SK-N-SH (cell line): ENCODE results near the gene KCNAB1. TPM values are rescaled to one million over a fixed set of nuclear protein-coding genes. Genes with fewer than 3 reads are reported as not detected.

Experiments used
- CTCF ChIA-PET: fragments of 300-600, 350-600 bp; formaldehyde crosslinking; extraction: SDS; loops from one replicate; lab custom pipeline; 2021; lab: Yijun Ruan, JAX
- POLR2A ChIA-PET: fragments of 350-600 bp; sonication (Branson Sonifier 250); formaldehyde crosslinking; extraction: SDS; loops from one replicate; lab custom pipeline; 2020; ENCODE audit warnings: antibody characterized with exemption, inconsistent platforms; lab: Yijun Ruan, JAX
- DNase-seq: peaks from one replicate; pipeline ENCODE4 v3.0.0; 2012
- H2AFZ ChIP-seq: fragments of 200-600 bp; sonication (generic); 2 replicates; pipeline ENCODE4 v1.8.1; 2016; ENCODE audit warnings: antibody characterized with exemption, mild to moderate bottlenecking, low read depth
- H3F3A ChIP-seq: fragments of 200-600 bp; sonication (generic); replicated peaks from 2 replicates; pipeline ENCODE3; 2016; ENCODE audit warnings: antibody characterized with exemption, mild to moderate bottlenecking; ENCODE audit not compliant: insufficient read depth
- H3K27ac ChIP-seq, 2 experiments: fragments of 200-500 bp in 1 of 2; fragments of 200-600 bp in 1 of 2; sonication (Bioruptor generic) in 1 of 2; sonication (generic), shearing (Covaris generic) in 1 of 2; 2 replicates each; pipeline versions ENCODE4 v1.5.1 to v1.6.1; 2014 to 2016; ENCODE audit warnings: low read depth in 2 of 2, inconsistent platforms in 1 of 2, low read length in 1 of 2, mild to moderate bottlenecking in 1 of 2, mixed read lengths in 1 of 2
- H3K27me3 ChIP-seq: fragments of 200-600 bp; sonication (generic), shearing (Covaris generic); 2 replicates; pipeline ENCODE4 v1.6.1; 2016; ENCODE audit warnings: mixed run types; ENCODE audit not compliant: insufficient read depth
- H3K36me3 ChIP-seq, 2 experiments: fragments of 200-500 bp in 1 of 2; fragments of 200-600 bp in 1 of 2; sonication (Bioruptor generic) in 1 of 2; sonication (generic) in 1 of 2; replicated peaks in 1 of 2; 2 replicates each; pipeline versions ENCODE3 to v1.5.1; 2014 to 2016; ENCODE audit warnings: low read length in 1 of 2, mild to moderate bottlenecking in 1 of 2; ENCODE audit not compliant: insufficient read depth in 2 of 2, control insufficient read depth in 1 of 2
- H3K4me1 ChIP-seq, 2 experiments: fragments of 200-500 bp in 1 of 2; fragments of 200-600 bp in 1 of 2; sonication (Bioruptor generic) in 1 of 2; sonication (generic), shearing (Covaris generic) in 1 of 2; 2 replicates each; pipeline versions ENCODE4 v1.5.1 to v1.6.1; 2014 to 2016; ENCODE audit warnings: low read depth in 1 of 2, low read length in 1 of 2, mixed run types in 1 of 2; ENCODE audit not compliant: insufficient read depth in 2 of 2, control insufficient read depth in 1 of 2
- H3K4me2 ChIP-seq: fragments of 200-600 bp; sonication (generic), shearing (Covaris generic); 2 replicates; pipeline ENCODE4 v1.6.1; 2017; ENCODE audit warnings: mixed run types
- H3K4me3 ChIP-seq, 2 experiments: fragments of 200-500 bp in 1 of 2; fragments of 200-600 bp in 1 of 2; sonication (Bioruptor generic) in 1 of 2; sonication (generic), shearing (Covaris generic) in 1 of 2; 2 replicates each; pipeline versions ENCODE4 v1.5.1 to v1.8.1; 2014 to 2016; ENCODE audit warnings: low read depth in 2 of 2, inconsistent platforms in 1 of 2, low read length in 1 of 2, mild to moderate bottlenecking in 1 of 2, mixed read lengths in 1 of 2, moderate library complexity in 1 of 2
- H3K79me2 ChIP-seq: fragments of 200-600 bp; sonication (generic); 2 replicates; pipeline ENCODE4 v1.8.1; 2017; ENCODE audit warnings: mild to moderate bottlenecking; ENCODE audit not compliant: insufficient read depth
- H3K9ac ChIP-seq: fragments of 200-600 bp; sonication (generic); 2 replicates; pipeline ENCODE4 v1.6.1; 2017; ENCODE audit warnings: mixed run types
- H3K9me2 ChIP-seq: fragments of 200-600 bp; sonication (generic); 2 replicates; pipeline ENCODE4 v1.6.1; 2017; ENCODE audit warnings: mixed run types
- H3K9me3 ChIP-seq: fragments of 200-600 bp; sonication (generic); 2 replicates; pipeline ENCODE4 v1.6.1; 2017; ENCODE audit warnings: mixed run types, mild to moderate bottlenecking, moderate library complexity
- H4K20me1 ChIP-seq: fragments of 200-600 bp; sonication (generic); 2 replicates; pipeline ENCODE4 v1.6.1; 2017; ENCODE audit warnings: mild to moderate bottlenecking, mixed run types; ENCODE audit not compliant: insufficient read depth
- EP300 ChIP-seq, 2 experiments: IDR thresholded peaks; 2 replicates each; pipeline versions ENCODE4 v1.4.0 to v1.6.1; 2012; ENCODE audit warnings: borderline replicate concordance in 1 of 2, low read depth in 1 of 2, low read length in 1 of 2
- FOSL2 ChIP-seq: IDR thresholded peaks from 2 replicates; pipeline ENCODE4 v1.4.0; 2012; ENCODE audit warnings: low read depth, mild to moderate bottlenecking, moderate library complexity, borderline replicate concordance
- GATA2 ChIP-seq: sonication (generic); formaldehyde crosslinking; IDR thresholded peaks from 2 replicates; pipeline ENCODE4 v1.5.0; 2020; ENCODE audit warnings: mild to moderate bottlenecking, missing genetic modification reagents
- NFIC ChIP-seq: IDR thresholded peaks from 2 replicates; pipeline ENCODE4 v1.4.0; 2012; ENCODE audit warnings: borderline replicate concordance
- RCOR1 ChIP-seq: fragments of 150-350 bp; IDR thresholded peaks from 2 replicates; pipeline ENCODE4 v1.6.1; 2017; ENCODE audit warnings: antibody characterized with exemption, low read length
- SMC3 ChIP-seq: IDR thresholded peaks from 2 replicates; pipeline ENCODE4 v1.6.1; 2012; ENCODE audit warnings: low read depth, low read length, improper control_type of control experiment
- WGBS: methylation state at CpG from one replicate; pipeline ENCODE4 v1.1.6; 2017; ENCODE audit warnings: low lambda C conversion rate; 5-methylcytosine and 5-hydroxymethylcytosine counted together
- polyA plus RNA-seq, 3 experiments: library from polyadenylated mRNA; depleted of rRNA; stranded (reverse); fragments of >200 nt; gene quantifications; 2 replicates each; pipeline ENCODE4 v1.2.3, GENCODE V29; 2012
- TF ChIP-seq, protein P1 (sequence below): IDR thresholded peaks from 2 replicates; pipeline ENCODE4; 2012
- TF ChIP-seq, protein P2 (sequence below): IDR thresholded peaks from 2 replicates; pipeline ENCODE4 v1.6.1; 2012; ENCODE audit warnings: mild to moderate bottlenecking, low read depth, low read length, moderate library complexity
- TF ChIP-seq, protein P3 (sequence below): IDR thresholded peaks from 2 replicates; pipeline ENCODE4 v1.4.0; 2012; ENCODE audit warnings: low read depth

The KCNAB1 gene
- polyA plus RNA-seq, 1 of the 3 experiments (the other 2 are of a cell fraction), result 82.1 TPM

DNA sequence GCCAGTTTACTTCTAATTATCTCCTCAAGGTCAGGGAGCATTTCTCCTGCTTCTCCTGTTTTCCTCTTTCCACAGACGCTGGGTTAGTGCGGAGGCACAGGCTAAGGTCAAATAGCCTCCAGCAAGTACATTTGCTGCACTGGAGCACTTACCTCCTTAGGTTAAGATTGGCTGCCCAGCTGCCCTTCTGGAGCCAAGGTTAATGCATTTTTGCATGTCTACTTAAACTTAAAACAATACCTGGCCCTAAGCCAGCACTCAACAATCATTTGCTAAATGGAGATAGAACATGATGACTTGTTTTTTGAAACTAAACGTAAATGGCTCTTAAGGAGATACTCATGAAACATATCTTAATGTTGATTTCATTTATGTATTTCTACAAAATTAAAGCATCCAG, 351.1 kb downstream of the KCNAB1 start:
- no peak overlapping the region for H3K4me3 ChIP-seq
- H3K27me3 ChIP-seq, result no peaks in the 10 kb centered on the region
- TF ChIP-seq, protein P1, sequence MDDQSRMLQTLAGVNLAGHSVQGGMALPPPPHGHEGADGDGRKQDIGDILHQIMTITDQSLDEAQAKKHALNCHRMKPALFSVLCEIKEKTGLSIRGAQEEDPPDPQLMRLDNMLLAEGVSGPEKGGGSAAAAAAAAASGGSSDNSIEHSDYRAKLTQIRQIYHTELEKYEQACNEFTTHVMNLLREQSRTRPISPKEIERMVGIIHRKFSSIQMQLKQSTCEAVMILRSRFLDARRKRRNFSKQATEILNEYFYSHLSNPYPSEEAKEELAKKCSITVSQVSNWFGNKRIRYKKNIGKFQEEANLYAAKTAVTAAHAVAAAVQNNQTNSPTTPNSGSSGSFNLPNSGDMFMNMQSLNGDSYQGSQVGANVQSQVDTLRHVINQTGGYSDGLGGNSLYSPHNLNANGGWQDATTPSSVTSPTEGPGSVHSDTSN, result peak; percentile 40
- TF ChIP-seq RCOR1 (0 out of 2 replicates have a peak, but pooled peaks have one; percentile 17), EP300 (IDR thresholded peaks at IDR 0.05; ENCODE audit: borderline replicate concordance in 1 of 2, low read depth in 1 of 2, low read length in 1 of 2) (peak in 1 of 2 experiments; percentile 11; a peak in 1 of 4 replicates), SMC3 (no peak), NFIC (peak; percentile 68), FOSL2 (no peak), GATA2 (CRISPR knock-in tag) (peak; percentile 33)
- TF ChIP-seq, protein P2, sequence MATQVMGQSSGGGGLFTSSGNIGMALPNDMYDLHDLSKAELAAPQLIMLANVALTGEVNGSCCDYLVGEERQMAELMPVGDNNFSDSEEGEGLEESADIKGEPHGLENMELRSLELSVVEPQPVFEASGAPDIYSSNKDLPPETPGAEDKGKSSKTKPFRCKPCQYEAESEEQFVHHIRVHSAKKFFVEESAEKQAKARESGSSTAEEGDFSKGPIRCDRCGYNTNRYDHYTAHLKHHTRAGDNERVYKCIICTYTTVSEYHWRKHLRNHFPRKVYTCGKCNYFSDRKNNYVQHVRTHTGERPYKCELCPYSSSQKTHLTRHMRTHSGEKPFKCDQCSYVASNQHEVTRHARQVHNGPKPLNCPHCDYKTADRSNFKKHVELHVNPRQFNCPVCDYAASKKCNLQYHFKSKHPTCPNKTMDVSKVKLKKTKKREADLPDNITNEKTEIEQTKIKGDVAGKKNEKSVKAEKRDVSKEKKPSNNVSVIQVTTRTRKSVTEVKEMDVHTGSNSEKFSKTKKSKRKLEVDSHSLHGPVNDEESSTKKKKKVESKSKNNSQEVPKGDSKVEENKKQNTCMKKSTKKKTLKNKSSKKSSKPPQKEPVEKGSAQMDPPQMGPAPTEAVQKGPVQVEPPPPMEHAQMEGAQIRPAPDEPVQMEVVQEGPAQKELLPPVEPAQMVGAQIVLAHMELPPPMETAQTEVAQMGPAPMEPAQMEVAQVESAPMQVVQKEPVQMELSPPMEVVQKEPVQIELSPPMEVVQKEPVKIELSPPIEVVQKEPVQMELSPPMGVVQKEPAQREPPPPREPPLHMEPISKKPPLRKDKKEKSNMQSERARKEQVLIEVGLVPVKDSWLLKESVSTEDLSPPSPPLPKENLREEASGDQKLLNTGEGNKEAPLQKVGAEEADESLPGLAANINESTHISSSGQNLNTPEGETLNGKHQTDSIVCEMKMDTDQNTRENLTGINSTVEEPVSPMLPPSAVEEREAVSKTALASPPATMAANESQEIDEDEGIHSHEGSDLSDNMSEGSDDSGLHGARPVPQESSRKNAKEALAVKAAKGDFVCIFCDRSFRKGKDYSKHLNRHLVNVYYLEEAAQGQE, result no peak
- no peak overlapping the region for H3K4me2 ChIP-seq
- no peaks in the 10 kb centered on the region for H3K9me3 ChIP-seq
- H2AFZ ChIP-seq, result no peak overlapping the region
- no peaks in the 10 kb centered on the region for H4K20me1 ChIP-seq
- WGBS, result 38% methylated on average over 3 of the region's 3 CpGs
- ChIA-PET CTCF (interaction anchor here (1.1 to 3.2 kb wide), 3 partner anchors 22 to 321 kb away, joined by 3 to 12 read pairs (median 4); no protein-coding TSS in a partner anchor), POLR2A (no interaction called here)
- H3K9ac ChIP-seq, result no peak overlapping the region
- peak overlapping the region; percentile 13 to 89; a peak in 2 of 4 replicates for H3K27ac ChIP-seq
- H3K36me3 ChIP-seq, result peaks cover 9 to 38% of the 10 kb centered on the region in 2 experiments
- peaks cover 4 to 25% of the 10 kb centered on the region in 2 experiments; a peak in 3 of 4 replicates for H3K4me1 ChIP-seq
- no peaks in the 10 kb centered on the region for H3K9me2 ChIP-seq
- H3F3A ChIP-seq, result peaks cover 26% of the 10 kb centered on the region
- peak; percentile 10 for DNase-seq
- H3K79me2 ChIP-seq, result peaks cover 7% of the 10 kb centered on the region; the same call in 1 of the 2 replicates

GRCh38 chr3:156472150-156472549, 351.8 kb downstream of the KCNAB1 start:
- no peak for DNase-seq
- Histone ChIP-seq H3K9me2 (no peaks in the 10 kb centered on the region), H3K4me1 (peaks cover 4 to 25% of the 10 kb centered on the region in 2 experiments; a peak in 3 of 4 replicates), H3K79me2 (0 out of 2 replicates have a peak, but pooled peaks cover 6% of the 10 kb centered on the region), H3K36me3 (peaks cover 10 to 31% of the 10 kb centered on the region in 2 experiments), H3K9me3 (no peaks in the 10 kb centered on the region)
- TF ChIP-seq, protein P3, sequence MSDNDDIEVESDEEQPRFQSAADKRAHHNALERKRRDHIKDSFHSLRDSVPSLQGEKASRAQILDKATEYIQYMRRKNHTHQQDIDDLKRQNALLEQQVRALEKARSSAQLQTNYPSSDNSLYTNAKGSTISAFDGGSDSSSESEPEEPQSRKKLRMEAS, result no peak
- TF ChIP-seq, all 33 proteins: peak for 0
- ChIA-PET POLR2A (no interaction called here), CTCF (interaction anchor here (2.0 kb wide), 1 partner anchor 36 kb away, joined by 4 read pairs; no protein-coding TSS in a partner anchor)
- Histone ChIP-seq H3K9ac (no peak overlapping the region), H3F3A (peaks cover 33% of the 10 kb centered on the region), H3K27me3 (no peaks in the 10 kb centered on the region), H3K4me2 (no peak overlapping the region), H2AFZ (no peak overlapping the region), H3K4me3 (no peak overlapping the region), H3K27ac (peak overlapping the region; percentile 13 to 89; a peak in 3 of 4 replicates), H4K20me1 (no peaks in the 10 kb centered on the region)
- 68% methylated on average over 4 of the region's 4 CpGs for WGBS
